RWPE2 (cell line): ENCODE data around the gene ZNF90.
"Not testable (repeated sequence)": the region's sequence is repeated elsewhere in the genome, so short reads cannot be mapped to it uniquely, and the experiment has no call there.

Source experiments
- ATAC-seq: fragments of 200-7000 bp; cut with Tn5 transposase; 3 replicates; pipeline ENCODE4 v1.9.1; 2021; ENCODE audit warnings: low read depth
- DNase-seq: peaks from one replicate; pipeline ENCODE4 v3.0.0-alpha.2; 2020; ENCODE audit warnings: low spot score
- H3K27ac ChIP-seq: fragments of 450-650 bp; 2 replicates; pipeline ENCODE4 v1.5.1; 2017; ENCODE audit warnings: mild to moderate bottlenecking; ENCODE audit not compliant: poor library complexity, severe bottlenecking
- H3K27me3 ChIP-seq: fragments of 250-450 bp; sonication (Bioruptor Pico); 2 replicates; pipeline ENCODE4 v1.5.1; 2021; ENCODE audit warnings: mild to moderate bottlenecking, moderate library complexity; ENCODE audit not compliant: insufficient read depth, poor library complexity, severe bottlenecking
- H3K36me3 ChIP-seq: fragments of 250-450 bp; sonication (Bioruptor Pico); 2 replicates; pipeline ENCODE4 v1.5.1; 2020; ENCODE audit warnings: low read depth, mild to moderate bottlenecking, moderate library complexity
- H3K4me1 ChIP-seq: fragments of 250-450 bp; sonication (Bioruptor Pico); 2 replicates; pipeline ENCODE4 v1.5.1; 2021; ENCODE audit warnings: mild to moderate bottlenecking, moderate library complexity; ENCODE audit not compliant: insufficient read depth, poor library complexity, severe bottlenecking
- H3K4me3 ChIP-seq: fragments of 250-450 bp; sonication (Bioruptor Pico); 2 replicates; pipeline ENCODE4 v1.5.1; 2021; ENCODE audit warnings: mild to moderate bottlenecking, moderate library complexity; ENCODE audit not compliant: severe bottlenecking
- H3K9me3 ChIP-seq: fragments of 250-450 bp; sonication (Bioruptor Pico); 2 replicates; pipeline ENCODE4 v1.5.1; 2021; ENCODE audit warnings: mild to moderate bottlenecking, moderate library complexity; ENCODE audit not compliant: severe bottlenecking
- TF ChIP-seq, protein P1 (sequence below): fragments of 450-650 bp; IDR thresholded peaks from one replicate; pipeline ENCODE4 v1.5.1; 2017; ENCODE audit warnings: mild to moderate bottlenecking, moderate library complexity; ENCODE audit not compliant: poor library complexity, severe bottlenecking

ZNF90 gene

DNA sequence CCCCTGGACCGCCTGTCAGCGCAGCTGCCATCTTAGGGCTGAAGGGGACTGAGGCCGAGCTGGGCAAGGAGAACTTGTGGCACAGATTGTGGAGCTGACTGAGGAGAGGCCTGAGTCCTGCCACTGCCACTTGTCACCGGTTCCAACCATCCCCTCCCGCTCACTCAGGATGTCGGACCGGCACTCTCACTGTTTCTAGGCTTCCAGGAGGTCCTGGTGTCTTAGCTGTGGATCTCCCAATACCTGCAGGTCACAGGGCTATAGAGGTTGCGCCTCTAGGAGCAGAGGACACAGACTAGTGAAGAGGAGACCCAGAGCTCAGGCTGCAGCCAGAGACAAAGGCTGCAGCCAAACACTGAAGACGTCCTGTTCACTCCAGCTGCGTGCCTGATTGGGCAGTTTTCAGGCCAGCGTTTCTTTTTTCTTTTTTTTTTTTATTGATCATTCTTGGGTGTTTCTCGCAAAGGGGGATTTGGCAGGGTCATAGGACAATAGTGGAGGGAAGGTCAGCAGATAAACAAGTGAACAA, 73.9 kb downstream of the ZNF90 start:
- Histone ChIP-seq H3K4me1 (no peaks in the 10 kb centered on the region), H3K9me3 (no peaks in the 10 kb centered on the region), H3K27me3 (no peaks in the 10 kb centered on the region), H3K27ac (no peak overlapping the region), H3K4me3 (no peak overlapping the region), H3K36me3 (no peaks in the 10 kb centered on the region)
- ATAC-seq (no peak), DNase-seq (no peak)
- TF ChIP-seq, protein P1, sequence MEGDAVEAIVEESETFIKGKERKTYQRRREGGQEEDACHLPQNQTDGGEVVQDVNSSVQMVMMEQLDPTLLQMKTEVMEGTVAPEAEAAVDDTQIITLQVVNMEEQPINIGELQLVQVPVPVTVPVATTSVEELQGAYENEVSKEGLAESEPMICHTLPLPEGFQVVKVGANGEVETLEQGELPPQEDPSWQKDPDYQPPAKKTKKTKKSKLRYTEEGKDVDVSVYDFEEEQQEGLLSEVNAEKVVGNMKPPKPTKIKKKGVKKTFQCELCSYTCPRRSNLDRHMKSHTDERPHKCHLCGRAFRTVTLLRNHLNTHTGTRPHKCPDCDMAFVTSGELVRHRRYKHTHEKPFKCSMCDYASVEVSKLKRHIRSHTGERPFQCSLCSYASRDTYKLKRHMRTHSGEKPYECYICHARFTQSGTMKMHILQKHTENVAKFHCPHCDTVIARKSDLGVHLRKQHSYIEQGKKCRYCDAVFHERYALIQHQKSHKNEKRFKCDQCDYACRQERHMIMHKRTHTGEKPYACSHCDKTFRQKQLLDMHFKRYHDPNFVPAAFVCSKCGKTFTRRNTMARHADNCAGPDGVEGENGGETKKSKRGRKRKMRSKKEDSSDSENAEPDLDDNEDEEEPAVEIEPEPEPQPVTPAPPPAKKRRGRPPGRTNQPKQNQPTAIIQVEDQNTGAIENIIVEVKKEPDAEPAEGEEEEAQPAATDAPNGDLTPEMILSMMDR = no peak

- not testable (repeated sequence) for H3K4me1 ChIP-seq, H3K36me3 ChIP-seq, ATAC-seq, H3K4me3 ChIP-seq, H3K9me3 ChIP-seq, H3K27ac ChIP-seq, DNase-seq, H3K27me3 ChIP-seq
Measured at GRCh38 chr19:20152506-20152905, 74.7 kb downstream of the ZNF90 start.

DNA sequence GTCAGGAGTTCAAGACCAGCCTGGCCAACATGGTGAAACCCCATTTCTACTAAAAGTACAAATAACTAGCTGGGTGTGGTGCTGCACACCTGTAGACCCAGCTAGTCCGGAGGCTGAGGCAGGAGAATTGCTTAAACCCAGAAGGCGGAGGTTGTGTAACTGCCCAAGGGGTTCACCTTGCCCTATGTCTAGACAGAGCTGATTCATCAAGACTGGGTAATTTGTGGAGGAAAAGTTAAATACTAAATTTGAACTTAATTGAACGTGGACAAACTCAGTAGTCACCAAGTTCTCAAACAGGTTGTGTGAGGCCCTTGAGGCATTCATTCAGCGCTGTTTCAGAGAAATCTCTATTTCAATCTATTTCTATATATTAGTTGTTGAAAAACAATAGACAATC, 75.5 kb downstream of the ZNF90 start:
- Histone ChIP-seq H3K27ac (no peak overlapping the region), H3K4me1 (no peaks in the 10 kb centered on the region), H3K27me3 (no peaks in the 10 kb centered on the region), H3K9me3 (no peaks in the 10 kb centered on the region), H3K4me3 (no peak overlapping the region), H3K36me3 (no peaks in the 10 kb centered on the region)
- DNase-seq (no peak), ATAC-seq (no peak)
- TF ChIP-seq, protein P1 = no peak

DNA sequence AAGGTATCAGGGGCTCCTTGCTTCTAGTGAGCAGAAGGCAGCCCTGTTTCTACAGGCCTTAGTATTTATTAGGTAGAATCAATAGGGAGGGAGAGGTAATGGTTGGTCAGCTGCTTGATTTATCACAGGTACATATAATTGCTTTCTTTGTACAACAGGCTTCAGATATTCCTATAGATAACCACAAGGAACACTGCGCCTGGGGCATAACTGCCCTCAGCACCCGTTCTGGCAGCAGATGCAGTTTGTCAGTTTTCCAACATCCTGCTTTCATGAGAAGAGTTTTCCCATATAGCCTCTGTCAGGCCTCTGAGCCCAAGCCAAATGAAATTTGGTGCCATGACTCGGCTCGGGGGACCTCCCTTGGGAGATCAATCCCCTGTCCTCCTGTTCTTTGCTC, 76.8 kb downstream of the ZNF90 start:
- Histone ChIP-seq H3K4me1 (no peaks in the 10 kb centered on the region), H3K4me3 (no peak overlapping the region), H3K27ac (no peak overlapping the region), H3K36me3 (no peaks in the 10 kb centered on the region), H3K9me3 (no peaks in the 10 kb centered on the region), H3K27me3 (no peaks in the 10 kb centered on the region)
- TF ChIP-seq, protein P1 = no peak
- DNase-seq (no peak), ATAC-seq (no peak)

DNA sequence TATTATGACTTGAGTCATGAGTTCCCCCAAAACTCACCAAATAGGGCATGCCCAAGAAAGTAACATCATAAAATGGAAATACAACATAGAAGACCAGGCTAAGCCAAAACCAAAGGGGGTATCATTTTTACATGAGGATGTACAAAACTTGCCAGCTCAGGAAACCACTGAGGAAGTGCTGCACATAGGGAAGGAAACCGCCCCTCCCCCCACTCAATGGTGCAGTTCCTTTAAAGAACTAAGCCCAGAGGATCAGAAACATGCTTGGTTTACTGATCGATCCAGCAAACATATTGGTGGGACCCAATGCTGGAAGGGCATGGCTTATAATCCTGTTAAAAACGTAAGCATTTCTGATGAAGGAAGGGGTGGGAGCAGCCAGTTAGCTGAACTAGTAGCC, 85.0 kb downstream of the ZNF90 start:
- H3K27me3 ChIP-seq = no peaks in the 10 kb centered on the region
- no peak overlapping the region for H3K27ac ChIP-seq
- ATAC-seq = no peak
- no peak for DNase-seq
- H3K9me3 ChIP-seq = peaks cover 1% of the 10 kb centered on the region
- no peaks in the 10 kb centered on the region for H3K4me1 ChIP-seq
- no peaks in the 10 kb centered on the region for H3K36me3 ChIP-seq
- TF ChIP-seq, protein P1 = no peak
- no peak overlapping the region for H3K4me3 ChIP-seq
